Measurements from ENCODE around the gene PDE4C.
"Not testable (repeated sequence)": the region's sequence is repeated elsewhere in the genome, so short reads cannot be mapped to it uniquely, and the experiment has no call there.

The PDE4C gene

GRCh38 chr19:18219911-18220631, 6.2 kb downstream of the PDE4C start:
- Mint-ChIP-seq H3K9me3 (no peaks in the 10 kb centered on the region), H3K4me3 (no peak overlapping the region), H3K27ac (no peak overlapping the region), H3K4me1 (peaks cover 15% of the 10 kb centered on the region), H3K27me3 (peaks cover 56% of the 10 kb centered on the region), H3K36me3 (no peaks in the 10 kb centered on the region)
- ATAC-seq, result no peak

- Mint-ChIP-seq H3K27ac (no peak overlapping the region), H3K27me3 (peaks cover 47% of the 10 kb centered on the region), H3K36me3 (no peaks in the 10 kb centered on the region), H3K4me3 (no peak overlapping the region), H3K9me3 (no peaks in the 10 kb centered on the region), H3K4me1 (no peaks in the 10 kb centered on the region)
- ATAC-seq, result no peak
These were observed 7.6 kb downstream of the PDE4C start for GRCh38 chr19:18218600-18218999.

- no peaks in the 10 kb centered on the region for H3K4me1 Mint-ChIP-seq
- H3K27ac Mint-ChIP-seq, result no peak overlapping the region
- H3K36me3 Mint-ChIP-seq, result no peaks in the 10 kb centered on the region
- no peak for ATAC-seq
- H3K27me3 Mint-ChIP-seq, result peaks cover 46% of the 10 kb centered on the region
- no peak overlapping the region for H3K4me3 Mint-ChIP-seq
- no peaks in the 10 kb centered on the region for H3K9me3 Mint-ChIP-seq
These were observed 8.1 kb downstream of the PDE4C start for GRCh38 chr19:18218159-18218558.

GRCh38 chr19:18216789-18217188, 9.4 kb downstream of the PDE4C start:
- ATAC-seq, result no peak
- Mint-ChIP-seq H3K4me3 (no peak overlapping the region), H3K27me3 (peaks cover 36% of the 10 kb centered on the region), H3K4me1 (no peaks in the 10 kb centered on the region), H3K27ac (no peak overlapping the region), H3K36me3 (no peaks in the 10 kb centered on the region), H3K9me3 (no peaks in the 10 kb centered on the region)

GRCh38 chr19:18214779-18215433, 11.3 kb downstream of the PDE4C start:
- H3K27me3 Mint-ChIP-seq, result peaks cover 36% of the 10 kb centered on the region
- H3K27ac Mint-ChIP-seq, result peak overlapping the region; percentile 33
- H3K4me3 Mint-ChIP-seq, result no peak overlapping the region
- H3K4me1 Mint-ChIP-seq, result no peaks in the 10 kb centered on the region
- ATAC-seq, result peak; percentile 44
- no peaks in the 10 kb centered on the region for H3K36me3 Mint-ChIP-seq
- no peaks in the 10 kb centered on the region for H3K9me3 Mint-ChIP-seq

GRCh38 chr19:18211683-18212082, 14.6 kb downstream of the PDE4C start:
- H3K9me3 Mint-ChIP-seq, result no peaks in the 10 kb centered on the region
- H3K4me3 Mint-ChIP-seq, result no peak overlapping the region
- H3K27ac Mint-ChIP-seq, result no peak overlapping the region
- H3K4me1 Mint-ChIP-seq, result peaks cover 4% of the 10 kb centered on the region
- no peaks in the 10 kb centered on the region for H3K36me3 Mint-ChIP-seq
- ATAC-seq, result no peak
- H3K27me3 Mint-ChIP-seq, result peaks cover 43% of the 10 kb centered on the region

GRCh38 chr19:18209912-18210311, 16.3 kb downstream of the PDE4C start:
- H3K4me1 Mint-ChIP-seq, H3K9me3 Mint-ChIP-seq, ATAC-seq, H3K4me3 Mint-ChIP-seq, H3K36me3 Mint-ChIP-seq, H3K27ac Mint-ChIP-seq: not testable (repeated sequence)
- H3K27me3 Mint-ChIP-seq, result peaks cover 43% of the 10 kb centered on the region

- Mint-ChIP-seq H3K36me3 (no peaks in the 10 kb centered on the region), H3K4me3 (no peak overlapping the region), H3K9me3 (no peaks in the 10 kb centered on the region)
These were observed 17.9 kb downstream of the PDE4C start for GRCh38 chr19:18208098-18208951.

GRCh38 chr19:18206018-18206417, 20.2 kb downstream of the PDE4C start:
- Mint-ChIP-seq H3K9me3 (no peaks in the 10 kb centered on the region), H3K27ac (no peak overlapping the region), H3K4me3 (no peak overlapping the region), H3K27me3 (peaks cover 23% of the 10 kb centered on the region), H3K36me3 (peaks cover 6% of the 10 kb centered on the region), H3K4me1 (peaks cover 40% of the 10 kb centered on the region)
- ATAC-seq, result no peak

More at GRCh38 chr19:18208098-18208951, 17.9 kb downstream of the PDE4C start:
- H3K4me1 Mint-ChIP-seq, result peaks cover 19% of the 10 kb centered on the region
- peak overlapping the region; percentile 33 for H3K27ac Mint-ChIP-seq
- ATAC-seq, result no peak
- H3K27me3 Mint-ChIP-seq, result peaks cover 34% of the 10 kb centered on the region

GRCh38 chr19:18205200-18205892, 20.9 kb downstream of the PDE4C start:
- peaks cover 17% of the 10 kb centered on the region for H3K27me3 Mint-ChIP-seq
- ATAC-seq, result peak; percentile 13
- H3K4me3 Mint-ChIP-seq, result peak overlapping the region; percentile 86
- peak overlapping the region; percentile 81 for H3K27ac Mint-ChIP-seq
- peaks cover 6% of the 10 kb centered on the region for H3K36me3 Mint-ChIP-seq
- no peaks in the 10 kb centered on the region for H3K9me3 Mint-ChIP-seq
- peaks cover 44% of the 10 kb centered on the region for H3K4me1 Mint-ChIP-seq

- peaks cover 6% of the 10 kb centered on the region for H3K36me3 Mint-ChIP-seq
- ATAC-seq, result peak; percentile 31
- peak overlapping the region; percentile 81 for H3K27ac Mint-ChIP-seq
- no peaks in the 10 kb centered on the region for H3K9me3 Mint-ChIP-seq
- H3K27me3 Mint-ChIP-seq, result peaks cover 9% of the 10 kb centered on the region
- peaks cover 44% of the 10 kb centered on the region for H3K4me1 Mint-ChIP-seq
- H3K4me3 Mint-ChIP-seq, result peak overlapping the region; percentile 86
These were observed 21.6 kb downstream of the PDE4C start for GRCh38 chr19:18204394-18205199.

GRCh38 chr19:18203863-18204393, 22.3 kb downstream of the PDE4C start, which contains the start of gene RAB3A:
TSS of gene RAB3A (minus strand) at chr19:18204042. CDS start at chr19:18202740, 1,302 bp downstream.
- peaks cover 6% of the 10 kb centered on the region for H3K27me3 Mint-ChIP-seq
- peaks cover 6% of the 10 kb centered on the region for H3K36me3 Mint-ChIP-seq
- H3K4me1 Mint-ChIP-seq, result peaks cover 44% of the 10 kb centered on the region
- H3K9me3 Mint-ChIP-seq, result no peaks in the 10 kb centered on the region
- peak within 1 kb of the TSS; percentile 81 for H3K27ac Mint-ChIP-seq
- peak within 1 kb of the TSS; percentile 86 for H3K4me3 Mint-ChIP-seq
- ATAC-seq, result peak; percentile 96

- ATAC-seq, result peak; percentile 25
- peaks cover 10% of the 10 kb centered on the region for H3K36me3 Mint-ChIP-seq
- H3K27ac Mint-ChIP-seq, result peak overlapping the region; percentile 81
- peaks cover 2% of the 10 kb centered on the region for H3K27me3 Mint-ChIP-seq
- peaks cover 41% of the 10 kb centered on the region for H3K4me1 Mint-ChIP-seq
- peak overlapping the region; percentile 86 for H3K4me3 Mint-ChIP-seq
- H3K9me3 Mint-ChIP-seq, result no peaks in the 10 kb centered on the region
These were observed 22.8 kb downstream of the PDE4C start for GRCh38 chr19:18203408-18203862.
